GM12892 (cell line): ENCODE measurements around the gene RGCC. TPM values are rescaled to one million over a fixed set of nuclear protein-coding genes. Genes with fewer than 3 reads are reported as not detected.
A peak's percentile ranks its signal among the peaks of the same experiment; 100 is the strongest.
"Not testable (repeated sequence)": the region's sequence is repeated elsewhere in the genome, so short reads cannot be mapped to it uniquely, and the experiment has no call there.

Experiments used
- DNase-seq: peaks from one replicate; pipeline ENCODE4 v3.0.0; 2011; ENCODE audit not compliant: insufficient read length
- FAIRE-seq: peaks from 2 replicates; lab custom pipeline; 2011; peaks lifted over from hg19 to GRCh38; lab: Jason Lieb, UNC
- POLR2A ChIP-seq: IDR thresholded peaks from 2 replicates; pipeline ENCODE4 v1.6.1; 2011; ENCODE audit warnings: low read depth, low read length, control low read depth
- POLR2AphosphoS5 ChIP-seq: IDR thresholded peaks from 2 replicates; pipeline ENCODE4 v1.6.1; 2011; ENCODE audit warnings: low read depth, low read length, control low read depth
- TAF1 ChIP-seq: IDR thresholded peaks from 2 replicates; pipeline ENCODE4 v1.6.1; 2011; ENCODE audit warnings: low read depth, mild to moderate bottlenecking, control low read depth, low read length, borderline replicate concordance
- polyA plus RNA-seq: library from polyadenylated mRNA; unstranded; fragments of >200 nt; gene quantifications from one replicate; pipeline ENCODE4 v1.2.1, GENCODE V29; 2012; ENCODE audit warnings: missing spikeins, inconsistent platforms; ENCODE audit not compliant: missing spikeins

RGCC gene
- polyA plus RNA-seq, result 10.1 TPM

GRCh38 chr13:41456768-41457588 is at the start of gene RGCC:
TSS of gene RGCC (plus strand) at chr13:41457550. CDS start at chr13:41457708, 158 bp downstream.
- DNase-seq (peak; percentile 78), FAIRE-seq (no peak)
- TF ChIP-seq POLR2A (peak; percentile 60; the same call in 1 of the 2 replicates), POLR2AphosphoS5 (no peak), TAF1 (no peak)

- no peak for FAIRE-seq
- TF ChIP-seq TAF1 (no peak), POLR2A (no peak), POLR2AphosphoS5 (no peak)
Observed at GRCh38 chr13:41408121-41408520, 49.2 kb upstream of the RGCC start.

GRCh38 chr13:41408746-41409145 is 48.6 kb upstream of the RGCC start:
- no peak for TF ChIP-seq POLR2AphosphoS5
- FAIRE-seq, result no peak
- no peak for DNase-seq

More at GRCh38 chr13:41408121-41408520, 49.2 kb upstream of the RGCC start:
- no peak for DNase-seq

GRCh38 chr13:41409611-41410010 is 47.7 kb upstream of the RGCC start:
- no peak for FAIRE-seq

GRCh38 chr13:41411060-41411459 is 46.3 kb upstream of the RGCC start:
- TF ChIP-seq POLR2AphosphoS5 (no peak), POLR2A (no peak), TAF1 (no peak)
- DNase-seq (no peak), FAIRE-seq (no peak)

More at GRCh38 chr13:41409611-41410010, 47.7 kb upstream of the RGCC start:
- DNase-seq, result no peak
- no peak for TF ChIP-seq POLR2A
- no peak for TF ChIP-seq TAF1
- no peak for TF ChIP-seq POLR2AphosphoS5

GRCh38 chr13:41411522-41411921 is 45.8 kb upstream of the RGCC start:
- TF ChIP-seq TAF1 (no peak), POLR2A (no peak), POLR2AphosphoS5 (no peak)
- FAIRE-seq (no peak), DNase-seq (no peak)

- FAIRE-seq, result no peak
- no peak for DNase-seq
- no peak for TF ChIP-seq TAF1
- TF ChIP-seq POLR2AphosphoS5, result no peak
- no peak for TF ChIP-seq POLR2A
Observed at GRCh38 chr13:41413872-41414271, 43.5 kb upstream of the RGCC start.

GRCh38 chr13:41416276-41416675 is 41.1 kb upstream of the RGCC start:
- DNase-seq, result no peak
- FAIRE-seq, result no peak

GRCh38 chr13:41418027-41418426 is 39.3 kb upstream of the RGCC start:
- TF ChIP-seq POLR2A (no peak), TAF1 (no peak), POLR2AphosphoS5 (no peak)
- FAIRE-seq (no peak), DNase-seq (no peak)

More at GRCh38 chr13:41416276-41416675, 41.1 kb upstream of the RGCC start:
- no peak for TF ChIP-seq POLR2AphosphoS5
- no peak for TF ChIP-seq TAF1
- no peak for TF ChIP-seq POLR2A

- DNase-seq (no peak), FAIRE-seq (no peak)
- TF ChIP-seq POLR2A (no peak), TAF1 (no peak)
Observed at GRCh38 chr13:41418731-41419130, 38.6 kb upstream of the RGCC start.

GRCh38 chr13:41419206-41419605 is 38.1 kb upstream of the RGCC start:
- DNase-seq, result no peak
- no peak for TF ChIP-seq POLR2AphosphoS5
- TF ChIP-seq POLR2A, result no peak
- no peak for TF ChIP-seq TAF1

GRCh38 chr13:41420146-41420545 is 37.2 kb upstream of the RGCC start:
- DNase-seq (no peak), FAIRE-seq (no peak)
- TF ChIP-seq POLR2AphosphoS5, result no peak
- TF ChIP-seq POLR2A, result no peak
- TF ChIP-seq TAF1, result no peak

More at GRCh38 chr13:41419206-41419605, 38.1 kb upstream of the RGCC start:
- FAIRE-seq, result no peak

- not testable (repeated sequence) for FAIRE-seq, DNase-seq
Observed at GRCh38 chr13:41421330-41421729, 36.0 kb upstream of the RGCC start.

GRCh38 chr13:41421983-41422382 is 35.4 kb upstream of the RGCC start:
- DNase-seq, FAIRE-seq: not testable (repeated sequence)

- DNase-seq, FAIRE-seq: not testable (repeated sequence)
Observed at GRCh38 chr13:41423259-41423658, 34.1 kb upstream of the RGCC start.

GRCh38 chr13:41424675-41425074 is 32.7 kb upstream of the RGCC start:
- FAIRE-seq, DNase-seq: not testable (repeated sequence)
